ENCODE data around the gene ZNF438.

The ZNF438 gene

DNA sequence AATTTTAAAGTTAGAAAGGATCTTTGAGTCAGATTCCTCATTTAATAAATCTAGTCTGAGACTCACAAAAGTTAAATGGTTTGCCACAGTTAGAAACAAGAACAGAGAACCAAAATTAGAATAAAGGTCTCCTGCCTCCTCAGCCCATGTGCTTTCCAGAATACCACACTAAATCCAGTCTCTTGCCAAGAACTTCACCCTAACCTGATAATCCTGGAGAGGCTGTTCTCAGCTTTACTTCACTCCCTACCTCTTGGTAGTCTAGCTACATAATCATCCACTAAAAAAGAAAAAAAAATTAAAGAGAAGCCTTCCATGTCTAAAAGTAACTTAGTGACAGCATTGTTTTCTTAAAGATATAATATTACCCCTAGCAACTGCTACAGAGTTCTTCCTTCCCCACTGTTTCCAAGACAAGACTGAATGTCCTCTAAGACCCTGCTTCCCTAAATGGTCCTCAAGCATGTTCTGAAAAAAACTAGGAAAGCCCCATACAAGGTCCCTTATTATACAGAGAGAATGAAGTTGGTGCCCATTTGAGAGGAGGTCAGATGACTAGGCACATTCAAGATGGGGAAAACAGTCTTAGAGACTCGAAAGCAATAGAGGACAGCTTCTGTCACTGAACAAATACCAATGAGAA, 56.8 kb downstream of the ZNF438 start:
- ChIA-PET POLR2A (ENCODE audit: low non-redundant PET) (no interaction called here), CTCF (no interaction called here)
- no peak overlapping the region for H3K27ac ChIP-seq
- TF ChIP-seq, protein P1, sequence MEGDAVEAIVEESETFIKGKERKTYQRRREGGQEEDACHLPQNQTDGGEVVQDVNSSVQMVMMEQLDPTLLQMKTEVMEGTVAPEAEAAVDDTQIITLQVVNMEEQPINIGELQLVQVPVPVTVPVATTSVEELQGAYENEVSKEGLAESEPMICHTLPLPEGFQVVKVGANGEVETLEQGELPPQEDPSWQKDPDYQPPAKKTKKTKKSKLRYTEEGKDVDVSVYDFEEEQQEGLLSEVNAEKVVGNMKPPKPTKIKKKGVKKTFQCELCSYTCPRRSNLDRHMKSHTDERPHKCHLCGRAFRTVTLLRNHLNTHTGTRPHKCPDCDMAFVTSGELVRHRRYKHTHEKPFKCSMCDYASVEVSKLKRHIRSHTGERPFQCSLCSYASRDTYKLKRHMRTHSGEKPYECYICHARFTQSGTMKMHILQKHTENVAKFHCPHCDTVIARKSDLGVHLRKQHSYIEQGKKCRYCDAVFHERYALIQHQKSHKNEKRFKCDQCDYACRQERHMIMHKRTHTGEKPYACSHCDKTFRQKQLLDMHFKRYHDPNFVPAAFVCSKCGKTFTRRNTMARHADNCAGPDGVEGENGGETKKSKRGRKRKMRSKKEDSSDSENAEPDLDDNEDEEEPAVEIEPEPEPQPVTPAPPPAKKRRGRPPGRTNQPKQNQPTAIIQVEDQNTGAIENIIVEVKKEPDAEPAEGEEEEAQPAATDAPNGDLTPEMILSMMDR (conservative IDR thresholded peaks at IDR 0.05; ENCODE audit: low read depth), result no peak
- DNase-seq (ENCODE audit: low spot score), result no peak

DNA sequence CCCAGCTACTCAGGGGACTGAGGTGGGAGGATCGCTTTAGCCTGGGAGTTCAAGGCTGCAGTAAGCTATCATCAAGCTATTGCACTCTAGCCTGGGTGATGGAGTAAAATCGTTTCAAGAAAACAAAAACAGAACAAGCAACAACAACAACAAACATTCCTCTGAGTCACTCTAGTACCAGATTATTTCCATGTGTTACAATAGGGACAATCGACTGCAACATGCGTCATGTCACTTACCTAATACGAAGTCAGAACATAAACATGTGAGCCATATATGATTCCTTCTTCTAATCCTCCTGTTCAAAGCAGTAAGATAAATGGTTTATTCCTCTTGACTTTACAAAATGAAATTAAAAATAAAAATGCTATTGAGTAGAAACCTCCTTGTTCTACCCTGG, 57.3 kb downstream of the ZNF438 start:
- ChIA-PET CTCF (no interaction called here), POLR2A (ENCODE audit: low non-redundant PET) (no interaction called here)
- TF ChIP-seq, protein P1 (conservative IDR thresholded peaks at IDR 0.05; ENCODE audit: low read depth), result no peak
- DNase-seq (ENCODE audit: low spot score), result no peak
- H3K27ac ChIP-seq, result no peak overlapping the region

DNA sequence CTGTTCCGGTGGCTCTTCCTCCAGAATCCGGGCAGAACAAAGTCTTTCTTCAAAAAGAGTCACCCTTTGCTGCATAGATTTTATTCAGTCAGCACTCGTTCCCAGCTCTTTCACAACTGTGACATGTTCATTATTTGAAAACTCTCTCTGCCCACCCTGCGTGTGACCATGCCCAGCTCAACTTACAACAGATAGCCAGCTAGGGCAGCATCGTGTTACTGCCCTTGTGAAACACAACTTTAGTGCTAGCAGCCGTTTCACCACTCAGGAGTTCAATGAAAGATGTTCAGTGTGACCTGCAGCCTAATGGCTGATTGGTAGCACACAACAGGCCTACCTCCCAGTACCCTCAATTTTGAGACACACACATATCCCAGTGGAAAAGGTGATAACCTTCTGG, 57.9 kb downstream of the ZNF438 start:
- ChIA-PET POLR2A (ENCODE audit: low non-redundant PET) (no interaction called here), CTCF (no interaction called here)
- TF ChIP-seq, protein P1 (conservative IDR thresholded peaks at IDR 0.05; ENCODE audit: low read depth), result no peak
- DNase-seq (ENCODE audit: low spot score), result no peak
- H3K27ac ChIP-seq, result no peak overlapping the region

DNA sequence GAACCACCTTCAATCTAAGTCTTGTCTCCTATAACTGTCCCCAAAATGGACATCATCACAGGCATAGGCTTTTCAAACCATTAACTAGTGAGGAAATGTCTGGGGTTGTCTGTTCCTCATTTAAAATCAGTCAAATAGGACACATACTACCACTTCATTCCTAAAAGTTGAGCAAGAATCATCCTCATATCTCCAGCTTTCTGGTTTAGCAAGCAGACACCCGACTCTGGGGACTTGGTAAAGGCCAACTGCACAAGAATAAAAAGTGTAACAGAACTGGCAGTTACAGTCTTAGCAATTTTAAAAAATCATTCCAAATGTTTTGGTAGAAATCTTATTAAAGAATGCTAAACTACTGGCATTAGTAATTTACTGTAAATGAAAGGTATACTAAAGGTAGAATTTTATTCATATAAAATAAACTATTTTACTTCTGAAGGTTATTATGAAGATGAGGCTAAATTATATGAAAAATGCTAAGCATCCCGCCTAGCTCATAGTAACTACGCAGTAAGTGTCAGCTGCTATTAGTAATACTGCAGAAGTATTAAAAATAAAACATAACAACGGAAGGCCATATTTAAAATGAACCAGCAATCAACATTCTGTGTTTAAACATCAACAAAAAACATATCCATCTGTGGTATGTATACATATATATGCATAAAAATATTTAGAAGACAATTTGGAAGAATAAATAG, 60.8 kb downstream of the ZNF438 start:
- no peak for DNase-seq (ENCODE audit: low spot score)
- ChIA-PET POLR2A (ENCODE audit: low non-redundant PET) (no interaction called here), CTCF (interaction anchor here (0.6 kb wide), 1 partner anchor 111 kb away, joined by 3 read pairs; no protein-coding TSS in a partner anchor)
- TF ChIP-seq, protein P1 (conservative IDR thresholded peaks at IDR 0.05; ENCODE audit: low read depth), result no peak
- no peak overlapping the region for H3K27ac ChIP-seq

DNA sequence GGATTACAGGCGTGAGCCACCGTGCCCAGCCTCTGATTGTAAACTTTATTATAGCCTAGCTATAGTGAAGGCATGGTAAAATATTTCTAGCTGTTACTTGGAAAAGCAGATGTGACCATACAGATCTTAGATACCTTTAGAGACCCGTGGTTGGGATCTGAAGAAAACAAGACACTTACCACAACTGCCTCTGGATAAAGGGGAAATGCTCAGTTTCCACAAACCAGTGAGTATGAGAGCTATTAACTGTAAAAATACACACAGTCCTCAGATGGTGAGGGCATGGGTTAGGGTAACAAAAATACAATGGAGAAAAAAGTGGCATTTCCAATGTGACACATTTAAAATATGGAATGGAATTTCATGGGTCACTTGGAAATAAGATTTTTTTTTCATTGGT, 63.0 kb downstream of the ZNF438 start:
- H3K27ac ChIP-seq, result no peak overlapping the region
- ChIA-PET POLR2A (ENCODE audit: low non-redundant PET) (no interaction called here), CTCF (no interaction called here)
- no peak for DNase-seq (ENCODE audit: low spot score)
- TF ChIP-seq, protein P1 (conservative IDR thresholded peaks at IDR 0.05; ENCODE audit: low read depth), result no peak

DNA sequence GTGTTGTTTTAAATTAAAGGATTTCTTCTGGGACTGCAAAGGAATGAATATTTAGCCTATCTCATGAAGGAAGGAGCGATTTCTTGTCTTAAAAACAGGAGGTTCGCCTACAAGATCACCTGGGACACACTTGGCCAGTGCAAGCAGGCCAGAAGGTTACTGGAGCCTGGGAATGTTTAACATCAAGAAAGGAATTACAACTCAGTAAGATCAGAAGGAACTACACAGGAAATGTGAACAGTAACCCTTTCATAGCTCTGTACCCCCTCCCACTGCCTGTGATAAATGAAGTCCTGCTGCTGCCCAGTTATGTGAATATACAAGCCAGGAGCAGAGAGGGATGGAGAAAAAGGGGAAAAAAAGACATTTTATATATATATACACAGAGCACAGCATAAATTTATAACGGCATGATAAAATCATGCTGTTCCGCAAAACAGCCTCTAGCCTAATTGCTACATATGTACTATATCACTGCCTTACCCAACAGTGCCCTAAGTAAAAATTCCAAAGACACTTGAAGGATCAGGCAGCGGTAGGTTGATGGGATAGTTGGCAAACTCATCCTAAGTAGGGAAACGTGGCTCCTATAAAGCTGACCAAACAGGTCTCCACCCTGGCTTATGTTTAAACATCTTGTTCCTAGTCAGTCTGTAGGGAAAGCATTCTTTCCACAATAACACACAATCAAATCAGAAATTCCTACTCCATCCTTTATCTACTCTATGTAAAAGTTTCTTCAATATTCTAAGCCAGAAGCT, 63.8 kb downstream of the ZNF438 start:
- TF ChIP-seq, protein P1 (conservative IDR thresholded peaks at IDR 0.05; ENCODE audit: low read depth), result no peak
- H3K27ac ChIP-seq, result no peak overlapping the region
- ChIA-PET POLR2A (ENCODE audit: low non-redundant PET) (no interaction called here), CTCF (interaction anchor here (0.7 kb wide), 1 partner anchor 234 kb away, joined by 3 read pairs; no protein-coding TSS in a partner anchor)
- DNase-seq (ENCODE audit: low spot score), result no peak
